HG03432 (cell line): ENCODE results near the gene EYA4.
"Not testable (repeated sequence)": the region's sequence is repeated elsewhere in the genome, so short reads cannot be mapped to it uniquely, and the experiment has no call there.

Source experiments
- ATAC-seq: cut with Tn5 transposase; IDR thresholded peaks from one replicate; pipeline ENCODE4 v1.9.1; 2021; ENCODE audit warnings: mild to moderate bottlenecking, moderate library complexity; ENCODE audit not compliant: unreplicated experiment

Gene EYA4

DNA sequence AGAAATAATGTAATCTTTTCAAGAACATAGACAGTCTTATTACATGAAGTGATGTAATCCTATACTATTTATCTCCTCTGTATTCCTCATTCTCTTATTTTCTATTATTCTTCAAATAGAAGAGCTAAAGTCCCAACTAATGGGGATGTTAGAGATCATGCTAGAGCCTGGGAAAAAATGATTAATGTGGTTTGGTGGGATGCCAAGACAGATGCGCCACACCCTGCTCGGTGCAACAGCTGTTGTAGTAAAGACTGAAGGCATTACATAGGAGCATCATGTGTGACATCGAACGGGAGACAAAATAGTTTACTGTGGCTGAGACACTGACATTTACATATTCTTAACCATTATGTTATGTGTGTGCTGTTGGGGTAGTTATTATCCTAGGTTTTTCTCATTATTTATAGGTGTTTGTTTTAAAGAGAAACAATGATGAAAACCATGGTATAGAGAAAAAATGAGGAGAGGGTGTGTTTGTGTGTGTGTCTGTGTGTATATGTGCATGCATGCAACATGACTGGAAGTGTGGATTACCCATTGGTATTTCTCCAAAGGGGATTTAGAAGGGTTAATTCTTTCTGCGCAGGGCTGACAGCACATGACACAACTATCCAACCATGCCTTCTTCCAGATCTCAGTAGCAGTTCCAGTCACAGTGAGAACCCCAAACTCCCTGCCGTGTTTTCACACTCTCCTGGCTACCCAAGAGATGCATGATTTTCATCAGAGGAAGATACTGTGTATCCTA lies 155.3 kb downstream of the EYA4 start:
- ATAC-seq, result no peak

DNA sequence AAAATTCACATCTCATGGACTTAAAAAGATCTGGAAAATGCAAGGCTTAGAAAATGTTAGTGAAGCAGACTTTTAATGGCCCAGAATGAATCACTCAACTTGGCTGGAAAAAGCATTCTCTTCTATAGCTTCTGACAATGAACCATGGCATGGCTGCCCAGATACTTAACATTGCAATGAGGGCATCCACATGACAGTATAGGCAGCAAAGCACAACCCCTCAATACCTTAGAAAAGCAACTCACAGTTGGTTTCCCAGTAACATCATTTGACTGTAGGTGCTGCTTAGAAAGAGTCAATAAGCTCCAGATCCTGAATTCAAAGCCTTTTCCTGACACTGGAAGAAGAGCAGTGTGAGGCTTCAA lies 155.8 kb downstream of the EYA4 start:
- ATAC-seq, result no peak

DNA sequence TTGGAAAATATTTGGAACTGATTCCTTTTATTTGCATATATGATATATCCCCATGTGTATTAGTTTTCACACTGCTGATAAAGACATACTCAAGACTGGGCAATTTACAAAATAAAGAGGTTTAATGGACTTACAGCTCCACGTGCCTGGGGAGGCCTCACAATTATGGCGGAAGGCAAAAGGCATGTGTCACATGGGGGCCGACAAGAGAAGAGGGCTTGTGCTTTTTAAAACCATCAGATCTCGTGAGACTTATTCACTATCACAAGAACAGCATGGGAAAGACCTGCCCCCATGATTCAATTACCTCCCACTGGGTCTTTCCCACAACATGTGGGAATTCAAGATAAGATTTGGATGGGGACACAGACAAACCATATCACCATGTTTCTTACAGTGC lies 156.4 kb downstream of the EYA4 start:
- ATAC-seq, result not testable (repeated sequence)

DNA sequence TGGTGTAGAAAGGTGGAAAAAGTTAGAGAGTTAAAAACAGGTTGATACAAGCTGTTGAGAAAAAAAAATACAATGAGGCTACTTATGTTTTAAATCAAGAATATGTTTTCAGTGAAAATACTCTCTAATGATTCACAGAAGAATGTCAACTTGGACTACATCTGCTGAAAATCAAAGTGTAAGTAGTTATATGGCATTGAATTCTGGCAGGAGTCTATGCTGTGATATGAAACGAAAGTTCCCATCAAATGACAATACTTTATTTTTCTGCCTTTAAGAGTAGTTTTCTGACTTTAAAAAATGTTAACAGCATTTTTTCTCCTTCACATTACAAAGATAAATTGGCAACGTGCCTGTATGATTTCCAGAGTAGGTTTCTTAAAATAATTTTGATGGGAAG lies 158.3 kb downstream of the EYA4 start:
- no peak for ATAC-seq

DNA sequence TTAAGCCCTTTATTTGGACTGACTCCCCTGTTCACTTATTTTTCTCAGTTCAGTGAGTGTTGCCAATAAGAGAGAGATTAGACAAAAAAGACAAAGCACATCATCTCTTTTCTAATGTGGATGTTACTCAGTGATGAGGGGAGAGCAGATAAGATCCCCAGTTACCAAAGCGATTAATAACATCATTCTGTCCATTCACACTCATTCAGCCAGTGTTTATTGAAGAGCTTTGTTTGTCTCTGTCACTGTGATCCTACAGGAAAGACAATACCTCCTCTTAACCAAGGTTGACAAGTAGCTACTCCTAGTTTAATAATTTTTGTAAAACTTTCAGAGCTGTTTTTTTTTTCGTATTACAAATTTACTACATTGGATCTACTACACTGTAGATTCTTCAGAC lies 163.0 kb downstream of the EYA4 start:
- no peak for ATAC-seq

DNA sequence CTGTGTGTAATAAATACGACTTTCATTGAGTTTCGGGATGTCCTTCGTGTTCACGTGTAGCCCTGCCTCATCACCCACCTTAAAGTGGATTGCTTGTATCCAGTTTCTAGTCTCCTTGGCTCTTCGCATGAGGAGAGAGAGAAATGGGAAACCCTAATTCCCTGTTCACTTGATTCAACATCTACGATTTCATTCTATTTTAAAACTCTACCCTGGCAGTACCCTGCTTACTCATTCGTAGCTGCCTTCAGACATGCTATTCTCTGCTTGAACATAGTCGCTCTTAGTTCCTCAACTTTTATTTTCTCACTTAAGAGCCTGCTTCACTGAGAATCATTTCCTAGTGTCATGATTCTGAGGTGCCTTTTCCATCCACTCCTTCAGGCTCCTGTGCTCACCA lies 163.6 kb downstream of the EYA4 start:
- ATAC-seq, result no peak

DNA sequence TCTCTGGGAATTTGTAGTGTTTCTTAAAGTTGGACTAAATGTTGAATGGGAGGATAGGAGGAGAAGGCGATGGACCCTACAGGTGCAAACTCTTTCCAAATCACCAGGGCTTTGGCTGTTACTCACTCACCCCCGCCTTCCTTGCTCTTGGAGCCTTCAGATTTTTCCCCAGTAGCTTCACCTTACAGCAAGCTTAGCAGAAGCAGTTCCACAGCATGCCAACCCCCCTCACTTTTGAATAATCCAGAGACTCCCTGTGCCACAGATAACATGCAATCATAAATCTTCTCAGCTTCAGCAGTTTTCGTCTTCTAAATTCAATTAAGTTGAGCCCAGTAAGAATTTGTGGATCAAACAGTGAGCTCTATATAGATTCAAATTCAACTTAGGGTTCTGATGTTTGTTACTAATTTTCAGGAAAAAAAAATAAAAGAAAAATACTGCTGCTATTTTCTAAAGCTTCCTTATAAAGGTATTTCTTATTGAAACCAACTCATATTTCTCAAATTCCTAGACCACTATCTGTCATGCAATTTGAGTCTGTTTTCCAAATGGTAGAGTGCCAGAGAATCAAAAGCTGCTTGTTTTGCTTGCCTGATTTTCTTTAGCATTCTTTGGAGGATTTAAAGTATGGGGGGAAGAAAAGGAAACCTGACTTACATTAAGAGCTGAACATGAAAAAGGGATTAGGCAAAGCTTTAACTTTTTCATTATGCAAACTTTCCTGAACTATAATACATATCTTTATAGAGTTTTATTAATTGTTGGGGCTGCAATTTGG lies 166.4 kb downstream of the EYA4 start:
- ATAC-seq, result no peak

DNA sequence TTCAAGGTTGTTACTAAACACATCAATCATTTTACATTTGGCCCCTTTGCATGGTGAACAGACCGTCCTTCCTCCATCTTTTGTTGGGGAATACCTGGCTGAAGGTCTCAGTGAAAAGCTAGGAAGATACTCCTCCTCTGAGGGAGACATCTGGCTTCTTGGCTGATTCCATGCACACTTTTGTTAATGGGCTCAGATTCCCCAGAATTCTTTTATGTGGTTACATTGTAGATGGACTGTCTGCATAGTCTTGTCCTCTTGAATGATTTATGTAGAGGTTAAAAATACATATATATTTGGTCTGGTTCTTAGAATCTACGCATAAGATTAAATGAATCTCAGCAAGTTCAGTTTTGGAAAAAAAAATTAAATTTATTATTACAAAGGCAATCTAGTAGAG lies 167.0 kb downstream of the EYA4 start:
- ATAC-seq, result no peak

DNA sequence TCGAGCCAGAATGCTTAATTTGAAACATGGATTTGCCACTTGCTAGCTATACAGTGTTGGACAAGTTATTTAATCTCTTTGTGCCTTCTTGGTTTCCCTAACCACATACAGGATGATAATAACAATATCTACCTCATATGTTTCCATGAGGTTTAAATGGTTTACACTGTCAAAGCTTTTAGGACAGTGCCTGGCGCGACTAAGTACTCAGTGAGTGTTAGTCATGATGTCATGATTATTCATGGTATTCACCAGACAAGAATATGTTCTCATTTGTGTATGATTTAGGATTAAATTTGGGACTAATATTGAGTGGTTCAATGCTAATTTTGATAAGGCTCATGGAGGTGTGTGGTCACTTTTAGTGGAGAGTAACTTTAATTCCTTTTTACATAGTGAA lies 167.4 kb downstream of the EYA4 start:
- no peak for ATAC-seq

DNA sequence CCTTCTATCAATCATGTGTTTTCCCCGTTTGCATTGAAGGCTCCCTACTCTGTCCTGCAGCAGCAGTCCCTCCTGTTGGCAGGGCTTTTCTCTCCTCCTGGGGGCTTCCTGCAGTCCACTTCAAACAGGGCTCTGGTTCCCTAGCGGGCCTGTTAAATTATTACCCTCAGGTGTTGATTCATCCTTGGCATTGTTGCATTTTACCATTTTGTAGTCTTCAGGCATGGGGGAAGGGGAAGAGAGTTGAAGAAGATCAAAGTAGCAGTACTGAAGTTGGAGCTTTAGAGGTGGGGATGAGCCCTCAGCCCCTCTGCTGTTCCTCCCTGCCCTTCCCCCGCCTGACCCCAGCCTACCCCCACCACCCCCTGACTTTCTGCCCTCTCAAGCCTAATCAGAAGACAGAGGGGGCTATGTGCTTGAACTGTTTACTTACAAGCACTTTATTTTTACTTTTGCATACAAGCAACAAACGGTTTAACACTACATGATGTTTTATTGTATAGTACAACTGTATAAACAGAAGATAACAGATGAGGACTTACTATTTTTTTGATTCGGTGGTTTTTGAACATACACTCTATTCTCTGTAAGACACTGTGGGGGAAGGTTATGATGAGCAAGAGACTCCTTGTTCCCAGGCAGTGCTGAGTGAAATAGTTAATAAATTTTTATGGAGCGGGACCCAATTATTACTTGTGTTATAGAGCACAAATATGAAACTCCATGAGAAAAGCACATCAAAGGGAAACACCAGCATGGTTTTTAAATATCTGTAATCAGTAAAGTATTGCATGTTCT lies 169.7 kb downstream of the EYA4 start:
- ATAC-seq, result no peak

DNA sequence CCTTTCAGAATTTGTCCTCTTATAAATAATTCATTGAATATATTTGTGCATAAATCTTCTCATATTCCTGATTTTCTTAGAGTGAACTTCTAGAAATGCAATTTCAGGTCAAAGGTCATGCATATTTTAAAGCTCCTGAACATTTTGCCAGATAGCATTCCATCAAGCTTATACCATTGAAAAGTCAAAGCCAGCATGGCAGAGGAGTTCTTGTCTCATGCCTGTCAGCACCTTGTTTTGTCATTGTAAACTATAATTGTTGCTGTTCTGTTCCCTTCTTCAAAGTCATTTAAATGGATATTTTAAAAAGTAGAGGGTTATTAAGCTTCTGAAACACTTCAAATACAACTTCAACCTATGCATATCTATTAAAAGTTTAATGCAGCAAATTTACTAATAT lies 170.6 kb downstream of the EYA4 start:
- no peak for ATAC-seq

DNA sequence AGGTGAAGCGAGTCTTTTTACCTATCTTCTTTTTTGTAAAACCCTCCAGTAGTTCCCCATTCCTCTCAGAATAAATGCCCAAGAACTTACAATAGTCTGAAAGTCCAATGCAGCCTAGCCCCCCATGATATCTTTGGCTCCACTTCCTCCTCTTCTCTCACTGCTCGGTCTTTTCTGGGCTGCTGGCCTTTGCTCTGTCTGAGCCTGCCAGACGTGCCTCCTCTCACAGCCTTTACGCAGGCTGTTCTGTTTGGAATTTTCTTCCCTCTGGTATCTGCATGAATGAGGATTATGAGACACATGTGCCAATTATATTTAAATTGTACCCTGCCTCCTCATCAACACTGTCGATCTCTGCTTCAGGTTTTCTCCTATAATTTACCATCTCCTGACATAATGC lies 174.1 kb downstream of the EYA4 start:
- no peak for ATAC-seq

DNA sequence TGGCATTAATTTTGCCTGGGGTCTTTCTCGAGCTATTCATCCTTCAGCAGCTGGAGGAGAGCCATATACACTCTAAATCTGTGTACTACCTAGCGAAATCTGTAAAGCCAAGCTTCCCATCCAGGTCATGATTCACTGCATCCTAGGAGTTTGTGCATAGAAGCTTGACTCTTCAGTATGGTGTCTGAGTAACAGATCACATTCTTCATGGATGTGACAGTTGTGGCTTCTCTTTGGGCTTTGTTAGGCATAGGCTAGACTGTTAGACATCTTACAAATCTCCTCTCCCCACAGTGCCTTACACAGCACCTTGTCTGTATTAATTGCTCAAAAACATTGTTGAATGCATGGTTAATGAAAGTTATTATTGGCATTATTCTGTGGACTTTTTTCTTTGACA lies 177.0 kb downstream of the EYA4 start:
- ATAC-seq, result no peak

DNA sequence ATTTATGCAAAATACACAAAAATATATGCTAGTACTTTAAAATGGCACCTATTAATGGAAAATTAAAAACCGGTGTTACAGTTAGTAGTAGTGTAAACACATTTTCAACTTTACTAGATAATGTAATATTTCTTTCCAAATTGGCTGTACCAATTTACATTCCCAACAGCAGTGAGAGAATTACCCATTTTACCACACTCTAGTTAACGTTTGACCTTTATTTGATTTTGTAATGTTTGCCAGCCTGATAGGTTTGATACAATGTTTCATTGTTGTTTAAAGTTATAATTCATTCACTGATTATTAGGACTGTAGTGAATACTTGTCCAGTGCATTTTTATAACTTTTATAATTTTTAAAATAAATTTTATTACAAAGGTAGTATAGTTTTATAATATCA lies 182.1 kb downstream of the EYA4 start:
- ATAC-seq, result no peak

DNA sequence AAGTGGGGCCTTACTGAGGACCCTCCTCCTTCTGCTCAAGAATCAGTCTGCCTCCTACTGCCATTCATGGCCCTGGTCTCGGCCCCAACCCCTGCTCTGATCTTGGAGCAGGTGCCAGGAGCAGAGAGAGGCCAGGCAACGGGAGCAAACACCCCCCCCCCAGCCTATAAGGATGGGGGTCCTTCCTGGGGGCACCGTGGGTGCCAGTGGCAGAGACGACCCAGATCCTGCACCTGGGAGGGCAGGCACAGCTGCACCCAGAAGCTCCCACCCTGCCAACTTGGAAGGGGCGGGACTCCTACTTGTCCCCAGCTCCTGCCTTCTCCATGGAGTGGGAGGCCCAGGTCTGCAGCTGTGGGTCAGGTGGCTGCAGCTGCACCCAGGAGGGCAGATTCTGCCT lies 183.2 kb downstream of the EYA4 start:
- ATAC-seq, result no peak

DNA sequence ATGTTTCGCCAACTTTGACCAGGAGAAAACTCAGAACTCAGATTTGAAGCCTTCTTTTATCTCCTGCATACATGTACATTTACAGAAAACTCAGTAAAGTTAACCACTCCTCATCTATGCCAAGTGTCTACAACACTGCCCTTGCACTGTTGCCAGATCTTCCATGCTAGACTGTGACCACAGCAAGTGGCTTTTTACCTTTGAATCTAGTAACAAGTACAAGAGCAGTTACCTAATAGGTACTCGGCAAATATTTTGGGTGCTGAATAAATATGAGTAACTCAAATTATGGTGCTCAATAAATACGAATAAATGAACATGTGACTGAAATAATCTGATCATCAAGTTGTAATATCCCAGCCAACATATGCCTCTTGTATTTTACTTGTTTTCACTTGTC lies 184.9 kb downstream of the EYA4 start:
- ATAC-seq, result no peak

DNA sequence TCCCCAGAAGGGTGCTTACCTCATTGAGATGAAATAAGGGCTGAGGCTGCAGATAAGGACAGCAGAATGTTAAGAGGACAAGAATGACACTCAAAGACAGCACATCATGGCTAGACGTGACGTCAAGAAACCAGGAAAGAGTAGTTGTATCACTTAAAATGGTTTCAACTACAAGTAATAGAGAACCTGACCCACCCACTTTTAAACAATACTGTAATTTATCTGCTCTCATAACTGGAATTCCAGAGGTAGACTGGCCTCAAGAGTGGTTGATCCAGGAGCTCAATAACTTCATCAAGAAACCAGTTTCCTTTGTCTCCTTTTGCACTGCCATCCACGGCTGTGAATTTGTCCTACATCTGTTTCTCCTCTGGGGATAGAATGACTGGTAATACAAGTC lies 187.1 kb downstream of the EYA4 start:
- ATAC-seq, result no peak

DNA sequence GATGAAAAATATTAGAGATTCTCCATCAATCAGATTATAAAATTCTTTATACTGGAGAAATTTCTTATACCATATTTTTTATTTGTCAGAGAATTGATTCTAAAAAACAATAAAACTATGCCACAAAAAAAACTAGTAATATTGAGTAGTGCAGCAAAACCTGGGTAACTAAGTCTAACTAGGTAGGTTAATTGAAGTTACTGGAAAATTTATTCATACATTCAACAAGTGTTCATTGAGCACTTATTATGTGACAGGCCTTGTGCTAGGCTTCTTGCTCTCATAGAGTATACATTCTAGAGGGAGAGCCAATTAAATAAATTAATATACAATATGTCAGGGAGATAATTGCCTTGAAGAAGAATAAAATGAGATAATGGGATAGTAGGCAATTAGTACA lies 189.4 kb downstream of the EYA4 start:
- ATAC-seq, result no peak

DNA sequence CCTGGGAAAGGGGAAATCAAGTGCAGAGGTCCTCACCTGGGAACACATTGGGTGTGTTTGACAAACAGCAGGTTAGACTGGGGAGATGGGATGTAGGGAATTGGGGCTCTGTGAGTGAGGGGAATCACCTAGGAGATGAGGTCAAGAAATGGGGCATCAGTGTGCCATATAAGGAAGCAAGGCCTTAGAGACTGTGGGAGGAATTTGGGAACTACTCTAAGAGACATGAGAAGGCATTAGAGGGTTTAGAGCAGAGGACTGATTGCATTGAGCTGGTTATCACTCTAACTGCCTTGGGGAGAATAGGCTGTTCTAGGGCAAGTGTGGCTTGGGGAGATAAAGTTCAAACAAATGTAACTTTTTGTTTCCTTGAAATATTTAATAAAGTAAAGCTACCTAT lies 189.9 kb downstream of the EYA4 start:
- ATAC-seq, result no peak

DNA sequence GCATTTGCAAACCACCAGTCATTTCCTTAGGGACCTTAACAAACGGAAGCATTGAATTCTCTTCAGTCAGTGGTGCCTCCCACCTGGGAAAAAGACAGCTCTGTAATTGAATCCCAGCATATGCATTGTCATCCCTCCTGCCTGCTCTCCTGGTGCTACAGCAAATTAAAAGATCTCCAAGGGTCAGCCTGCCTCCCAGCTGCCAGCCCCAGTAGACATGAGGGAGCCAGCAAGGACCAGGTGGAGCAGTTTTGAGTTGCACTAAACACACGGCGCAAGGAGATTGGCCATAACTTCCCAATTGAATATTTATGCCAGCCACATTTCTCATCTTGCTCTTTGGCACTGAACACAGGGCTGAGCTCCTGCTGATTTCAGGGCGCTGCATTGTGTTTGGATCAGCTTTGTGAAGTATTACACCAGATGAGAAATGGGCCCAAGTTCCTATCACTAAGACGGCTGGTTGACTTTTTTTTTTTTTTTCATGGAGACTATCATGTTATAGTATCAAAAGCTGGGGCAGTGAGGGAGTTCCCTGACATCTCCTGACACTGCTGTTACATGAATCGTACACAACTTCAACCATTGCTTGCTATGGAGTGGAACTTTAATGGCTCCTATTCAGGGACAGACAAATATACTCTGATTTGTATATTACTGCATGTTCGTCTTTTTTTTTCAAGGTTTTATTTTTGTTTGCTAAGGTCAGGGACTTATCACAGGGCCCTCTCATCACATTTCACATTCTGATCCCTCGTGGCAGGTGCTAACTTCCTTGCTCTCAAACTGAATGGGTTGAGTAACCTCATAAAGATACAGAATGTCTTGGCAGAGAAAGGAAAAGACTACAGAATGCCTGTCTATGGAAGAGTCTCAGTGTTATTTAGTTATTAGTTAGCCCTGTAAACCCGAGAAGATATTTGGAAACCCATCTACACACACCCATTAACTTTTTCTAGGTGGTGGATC lies 191.1 kb downstream of the EYA4 start:
- no peak for ATAC-seq
